ENCODE measurements around the gene RAB9A.

- no peak for TF ChIP-seq CTCF (IDR thresholded peaks at IDR 0.05; ENCODE audit: low read length)
- TF ChIP-seq EZH2 (IDR thresholded peaks at IDR 0.05; ENCODE audit: borderline replicate concordance, low read length), result no peak
Observed at GRCh38 chrX:13687203-13687602, 1.7 kb upstream of the RAB9A start.

Data from OCI-LY1 (cell line).